H1 (cell line): ENCODE measurements around the gene SIPA1L2. TPM values are rescaled to one million over a fixed set of nuclear protein-coding genes. Genes with fewer than 3 reads are reported as not detected.
"Not testable (repeated sequence)": the region's sequence is repeated elsewhere in the genome, so short reads cannot be mapped to it uniquely, and the experiment has no call there.

Experiments used
- CTCF ChIA-PET: fragments of 300-600 bp; sonication (Branson Sonifier 250); formaldehyde crosslinking; loops from one replicate; lab custom pipeline; 2021; ENCODE audit not compliant: partially characterized antibody; lab: Charles Lee
- POLR2A ChIA-PET: fragments of 300-600 bp; sonication (Branson Sonifier 250); formaldehyde crosslinking; loops from one replicate; lab custom pipeline; 2021; ENCODE audit warnings: inconsistent platforms; ENCODE audit not compliant: partially characterized antibody; lab: Charles Lee
- DNase-seq, 2 experiments: peaks; one replicate each; pipeline versions ENCODE4 v3.0.0 to v3.0.0-alpha.2; 2010 to 2022; ENCODE audit warnings: low spot score in 2 of 2, low read depth in 1 of 2, mixed read lengths in 1 of 2
- FAIRE-seq: peaks from 2 replicates; lab custom pipeline; 2011; peaks lifted over from hg19 to GRCh38; lab: Jason Lieb, UNC
- H2AFZ ChIP-seq: 2 replicates; pipeline ENCODE4 v1.8.1; 2012; ENCODE audit warnings: low read length, inconsistent platforms
- H2AK5ac ChIP-seq: 2 replicates; pipeline ENCODE4 v1.6.1; 2013; ENCODE audit warnings: low read depth, low read length
- H2BK120ac ChIP-seq: replicated peaks from 2 replicates; pipeline ENCODE3; 2013; ENCODE audit warnings: low read depth, low read length, inconsistent platforms
- H2BK12ac ChIP-seq: 2 replicates; pipeline ENCODE4 v1.6.1; 2013; ENCODE audit warnings: low read depth, low read length
- H2BK15ac ChIP-seq: 2 replicates; pipeline ENCODE4 v1.6.1; 2013; ENCODE audit warnings: low read length
- H2BK20ac ChIP-seq: 2 replicates; pipeline ENCODE4 v1.6.1; 2013; ENCODE audit warnings: low read length
- H2BK5ac ChIP-seq: 2 replicates; pipeline ENCODE4 v1.6.1; 2013; ENCODE audit warnings: low read depth, low read length
- H3K14ac ChIP-seq: 2 replicates; pipeline ENCODE4 v1.6.1; 2013; ENCODE audit warnings: inconsistent platforms; ENCODE audit not compliant: insufficient read length
- H3K18ac ChIP-seq: 2 replicates; pipeline ENCODE4 v1.6.1; 2013; ENCODE audit warnings: low read length; ENCODE audit errors: extremely low read depth
- H3K23ac ChIP-seq: 2 replicates; pipeline ENCODE4 v1.6.1; 2013; ENCODE audit warnings: inconsistent platforms; ENCODE audit not compliant: insufficient read length
- H3K23me2 ChIP-seq: 2 replicates; pipeline ENCODE4 v1.6.1; 2013; ENCODE audit warnings: low read depth, low read length
- H3K27ac ChIP-seq: 2 replicates; pipeline ENCODE4 v1.6.1; 2011; ENCODE audit warnings: low read depth, low read length, inconsistent platforms
- H3K27me3 ChIP-seq, 4 experiments: replicated peaks in 1 of 4; 1 replicate in 1 of 4; 2 replicates in 3 of 4; pipeline versions ENCODE4 v1.6.1 to v1.8.1; 2011 to 2013; ENCODE audit warnings: low read length in 3 of 4, mild to moderate bottlenecking in 3 of 4, inconsistent platforms in 2 of 4, mixed read lengths in 2 of 4, moderate library complexity in 1 of 4; ENCODE audit not compliant: control insufficient read depth in 3 of 4, insufficient read depth in 3 of 4; ENCODE audit errors: extremely low read depth in 1 of 4
- H3K36me3 ChIP-seq, 4 experiments: 2 replicates each; pipeline versions ENCODE4 v1.6.1 to v1.8.1; 2011 to 2013; ENCODE audit warnings: mild to moderate bottlenecking in 4 of 4, low read length in 3 of 4, moderate library complexity in 2 of 4, control low read depth in 1 of 4, inconsistent platforms in 1 of 4; ENCODE audit not compliant: insufficient read depth in 4 of 4, control insufficient read depth in 2 of 4
- H3K4ac ChIP-seq: replicated peaks from 2 replicates; pipeline ENCODE3; 2013; ENCODE audit warnings: low read length, low read depth, mixed read lengths, inconsistent platforms; ENCODE audit not compliant: insufficient read length
- H3K4me1 ChIP-seq, 4 experiments: replicated peaks in 1 of 4; 1 replicate in 1 of 4; 2 replicates in 3 of 4; pipeline versions ENCODE4 v1.6.1 to v1.8.1; 2011 to 2013; ENCODE audit warnings: low read length in 3 of 4, inconsistent platforms in 2 of 4, mixed read lengths in 1 of 4; ENCODE audit not compliant: insufficient read depth in 4 of 4, control insufficient read depth in 3 of 4
- H3K4me2 ChIP-seq, 2 experiments: 2 replicates each; pipeline versions ENCODE4 v1.6.1 to v1.8.1; 2011 to 2013; ENCODE audit warnings: low read depth in 2 of 2, low read length in 2 of 2, control low read depth in 1 of 2, inconsistent platforms in 1 of 2, mild to moderate bottlenecking in 1 of 2; ENCODE audit not compliant: insufficient read depth in 1 of 2
- H3K4me3 ChIP-seq, 4 experiments: fragments of 200-600, 300-600 bp in 1 of 4; sonication (generic), shearing (Covaris generic), sonication (Bioruptor Twin) in 1 of 4; 2 replicates each; pipeline versions ENCODE4 v1.5.1 to v1.8.1; 2011 to 2016; ENCODE audit warnings: low read length in 4 of 4, low read depth in 3 of 4, control low read depth in 2 of 4, inconsistent platforms in 2 of 4, mild to moderate bottlenecking in 2 of 4, mixed read lengths in 1 of 4, moderate library complexity in 1 of 4; ENCODE audit not compliant: insufficient read depth in 2 of 4; ENCODE audit errors: extremely low read depth in 1 of 4
- H3K56ac ChIP-seq: replicated peaks from 2 replicates; pipeline ENCODE3; 2013; ENCODE audit warnings: low read depth, mild to moderate bottlenecking, mixed read lengths, low read length, inconsistent platforms; ENCODE audit not compliant: insufficient read length
- H3K79me1 ChIP-seq: 2 replicates; pipeline ENCODE4 v1.6.1; 2013; ENCODE audit warnings: low read depth, low read length, control low read depth
- H3K79me2 ChIP-seq, 2 experiments: 2 replicates each; pipeline versions ENCODE4 v1.6.1 to v1.8.1; 2012 to 2013; ENCODE audit warnings: low read length in 2 of 2, mild to moderate bottlenecking in 2 of 2, inconsistent platforms in 1 of 2; ENCODE audit not compliant: insufficient read depth in 2 of 2, control insufficient read depth in 1 of 2
- H3K9ac ChIP-seq, 4 experiments: replicated peaks in 1 of 4; 1 replicate in 1 of 4; 2 replicates in 3 of 4; pipeline versions ENCODE4 v1.6.1 to v1.8.1; 2011 to 2013; ENCODE audit warnings: low read depth in 3 of 4, low read length in 3 of 4, control low read depth in 2 of 4, mild to moderate bottlenecking in 2 of 4, moderate library complexity in 2 of 4, inconsistent platforms in 1 of 4; ENCODE audit errors: extremely low read depth in 1 of 4
- H3K9me3 ChIP-seq, 2 experiments: 2 replicates each; pipeline versions ENCODE4 v1.6.1 to v1.8.1; 2012 to 2013; ENCODE audit warnings: mild to moderate bottlenecking in 2 of 2, moderate library complexity in 2 of 2, control low read depth in 1 of 2, inconsistent platforms in 1 of 2, low read depth in 1 of 2, low read length in 1 of 2, mixed read lengths in 1 of 2; ENCODE audit not compliant: insufficient read depth in 2 of 2
- H4K20me1 ChIP-seq, 2 experiments: replicated peaks in 1 of 2; 2 replicates each; pipeline versions ENCODE3 to v1.8.1; 2011 to 2013; ENCODE audit warnings: inconsistent platforms in 2 of 2, low read length in 2 of 2, mild to moderate bottlenecking in 1 of 2; ENCODE audit not compliant: insufficient read depth in 2 of 2, control insufficient read depth in 1 of 2
- H4K5ac ChIP-seq: 2 replicates; pipeline ENCODE4 v1.6.1; 2013; ENCODE audit warnings: low read length, low read depth, mixed read lengths, inconsistent platforms; ENCODE audit not compliant: insufficient read length
- H4K8ac ChIP-seq: 2 replicates; pipeline ENCODE4 v1.8.0; 2013; ENCODE audit warnings: mild to moderate bottlenecking, moderate library complexity, low read length, inconsistent platforms; ENCODE audit not compliant: insufficient read depth; ENCODE audit errors: extremely low read depth
- H4K91ac ChIP-seq: replicated peaks from 2 replicates; pipeline ENCODE3; 2013; ENCODE audit warnings: low read length, mixed read lengths, inconsistent platforms; ENCODE audit not compliant: insufficient read length
- WGBS, 2 experiments: shearing (Covaris generic) in 1 of 2; methylation state at CpG; one replicate each; pipeline versions ENCODE4 v1.1.6 to v1.1.7; 2013 to 2015; ENCODE audit warnings: low lambda C conversion rate in 2 of 2, mixed read lengths in 2 of 2, inconsistent platforms in 1 of 2, low coverage in 1 of 2, missing lambda C conversion rate in 1 of 2; ENCODE audit not compliant: insufficient replicate concordance in 2 of 2, insufficient coverage in 1 of 2, insufficient read length in 1 of 2; ENCODE audit errors: extremely low coverage in 1 of 2, missing lambda C conversion rate in 1 of 2; 5-methylcytosine and 5-hydroxymethylcytosine counted together
- polyA plus RNA-seq, 7 experiments: library from polyadenylated mRNA; depleted of rRNA in 3 of 7; stranded (reverse) in 5 of 7; unstranded in 2 of 7; fragments of >200 nt in 5 of 7; fragments of 200-250 nt in 2 of 7; gene quantifications; 1 replicate in 5 of 7; 2 replicates in 1 of 7; 4 replicates in 1 of 7; pipeline versions ENCODE4 v1.2.1 to v1.2.3, GENCODE V29; 2011 to 2013; ENCODE audit warnings: missing spikeins in 2 of 7, mixed read lengths in 2 of 7
- total RNA-seq: library from RNA; stranded (reverse); fragmentation: NEBNext Ultra II Directional; extraction: Animal tissue kit (Norgen Biotek cat#: 25700); gene quantifications from 2 replicates; pipeline ENCODE4 v1.2.1, GENCODE V29; 2021

SIPA1L2 gene
- total and polyA plus RNA-seq, 2 of the 8 experiments (the other 6 are each of a cell fraction or from before 2014, with no cell fraction given) = 7.7 to 13.2 TPM

DNA sequence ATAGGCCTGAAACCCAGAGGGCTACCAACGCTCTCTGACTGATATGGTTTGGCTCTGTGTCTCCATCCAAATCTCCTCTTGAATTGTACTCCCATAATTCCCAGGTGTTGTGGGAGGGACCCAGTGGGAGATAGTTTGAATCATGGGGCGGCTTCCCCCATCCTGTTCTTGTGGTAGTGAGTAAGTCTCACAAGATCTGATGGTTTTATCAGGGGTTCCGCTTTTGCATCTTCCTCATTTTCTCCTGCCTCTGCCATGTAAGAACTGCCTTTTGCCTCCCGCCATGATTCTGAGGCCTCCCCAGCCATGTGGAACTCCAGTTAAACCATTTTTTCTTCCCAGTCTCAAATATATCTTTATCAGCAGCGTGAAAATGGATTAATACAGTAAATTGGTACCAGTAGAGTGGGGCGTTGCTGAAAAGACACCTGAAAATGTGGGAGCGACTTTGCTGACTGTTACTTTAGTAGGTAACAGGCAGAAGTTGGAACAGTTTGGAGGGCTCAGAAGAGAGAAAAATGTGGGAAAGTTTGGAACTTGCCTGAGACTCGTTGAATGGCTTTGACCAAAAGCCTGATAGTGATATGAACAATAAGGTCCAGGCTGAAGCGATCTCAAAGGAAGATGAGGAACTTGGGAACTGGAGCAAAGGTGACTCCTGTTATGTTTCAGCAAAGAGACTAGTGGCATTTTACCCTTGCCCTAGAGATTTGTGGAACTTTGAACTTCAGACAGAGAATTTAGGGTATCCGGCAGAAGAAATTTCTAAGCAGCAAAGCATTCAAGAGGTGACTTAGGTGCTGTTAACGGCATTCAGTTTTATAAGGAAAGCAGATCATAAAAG, 18.8 kb downstream of the SIPA1L2 start:
- H3K79me1 ChIP-seq, H3K18ac ChIP-seq, H4K20me1 ChIP-seq, H2AFZ ChIP-seq, H3K4me3 ChIP-seq, H2BK120ac ChIP-seq, H2BK5ac ChIP-seq, H3K4me2 ChIP-seq, H2AK5ac ChIP-seq, H3K27me3 ChIP-seq, H3K23ac ChIP-seq, POLR2A ChIA-PET, H3K27ac ChIP-seq, H3K4ac ChIP-seq, H4K8ac ChIP-seq, H2BK20ac ChIP-seq, H2BK15ac ChIP-seq, H3K23me2 ChIP-seq, DNase-seq, H3K56ac ChIP-seq, H3K36me3 ChIP-seq, H3K9me3 ChIP-seq, H4K91ac ChIP-seq, H2BK12ac ChIP-seq, H3K4me1 ChIP-seq, H3K79me2 ChIP-seq, H4K5ac ChIP-seq, H3K9ac ChIP-seq, H3K14ac ChIP-seq: not testable (repeated sequence)
- peak; percentile 70 for FAIRE-seq
- CTCF ChIA-PET = interaction anchor here (0.6 to 5.7 kb wide), 16 partner anchors 9 to 399 kb away, joined by 3 to 47 read pairs (median 4); no protein-coding TSS in a partner anchor
- 84% methylated on average over 11 of the region's 11 CpGs; no CpG with 5 or more reads in 1 of the 2 experiments for WGBS, 2 experiments
